A673 (cell line): Measurements from ENCODE around the gene ANO2.

ENCODE experiments used
- EZH2 ChIP-seq: fragments of 200-600 bp; sonication (generic); IDR thresholded peaks from 2 replicates; pipeline ENCODE4 v1.6.1; 2017; ENCODE audit warnings: borderline replicate concordance, low read depth, mild to moderate bottlenecking, mixed read lengths, antibody characterized with exemption, low read length; ENCODE audit not compliant: poor library complexity, severe bottlenecking
- TF ChIP-seq, protein P1 (sequence below): fragments of 300-800, 200-600 bp; sonication (generic); conservative IDR thresholded peaks from 2 replicates; pipeline ENCODE4 v1.5.1; 2017; ENCODE audit warnings: low read depth, mild to moderate bottlenecking, antibody characterized with exemption, low read length, moderate library complexity, mixed read lengths

DNA sequence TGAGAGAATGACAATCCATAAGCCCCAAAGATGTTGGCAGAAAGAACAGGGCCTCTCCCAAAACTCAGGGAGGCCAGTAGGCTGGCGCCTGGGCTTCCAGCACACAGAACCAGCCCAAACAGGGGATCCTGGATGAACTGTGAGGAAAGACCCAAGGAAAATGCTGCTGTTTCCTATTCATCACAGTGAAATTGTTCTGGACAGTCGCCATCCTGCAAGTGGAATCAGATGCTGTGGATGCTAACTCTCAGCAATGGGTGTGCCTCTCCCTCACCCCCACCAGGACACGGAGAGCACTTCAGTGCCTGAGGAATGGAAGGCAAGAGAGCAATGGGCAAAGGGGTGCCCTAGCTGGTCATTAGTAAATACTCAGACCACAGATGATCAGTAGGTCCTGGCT is 80.8 kb downstream of the ANO2 start:
- no peak for TF ChIP-seq EZH2
- TF ChIP-seq, protein P1, sequence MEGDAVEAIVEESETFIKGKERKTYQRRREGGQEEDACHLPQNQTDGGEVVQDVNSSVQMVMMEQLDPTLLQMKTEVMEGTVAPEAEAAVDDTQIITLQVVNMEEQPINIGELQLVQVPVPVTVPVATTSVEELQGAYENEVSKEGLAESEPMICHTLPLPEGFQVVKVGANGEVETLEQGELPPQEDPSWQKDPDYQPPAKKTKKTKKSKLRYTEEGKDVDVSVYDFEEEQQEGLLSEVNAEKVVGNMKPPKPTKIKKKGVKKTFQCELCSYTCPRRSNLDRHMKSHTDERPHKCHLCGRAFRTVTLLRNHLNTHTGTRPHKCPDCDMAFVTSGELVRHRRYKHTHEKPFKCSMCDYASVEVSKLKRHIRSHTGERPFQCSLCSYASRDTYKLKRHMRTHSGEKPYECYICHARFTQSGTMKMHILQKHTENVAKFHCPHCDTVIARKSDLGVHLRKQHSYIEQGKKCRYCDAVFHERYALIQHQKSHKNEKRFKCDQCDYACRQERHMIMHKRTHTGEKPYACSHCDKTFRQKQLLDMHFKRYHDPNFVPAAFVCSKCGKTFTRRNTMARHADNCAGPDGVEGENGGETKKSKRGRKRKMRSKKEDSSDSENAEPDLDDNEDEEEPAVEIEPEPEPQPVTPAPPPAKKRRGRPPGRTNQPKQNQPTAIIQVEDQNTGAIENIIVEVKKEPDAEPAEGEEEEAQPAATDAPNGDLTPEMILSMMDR, result no peak
